Right lung (tissue), 5 donors: ENCODE measurements around the gene MAPKAP1. TPM values are rescaled to one million over a fixed set of nuclear protein-coding genes. Genes with fewer than 3 reads are reported as not detected.
A peak's percentile ranks its signal among the peaks of the same experiment; 100 is the strongest.

Experiments
- DNase-seq, 2 donors: peaks; one replicate each; pipeline ENCODE4 v3.0.0-alpha.2; 2013
- polyA plus RNA-seq, 5 donors: library from polyadenylated mRNA; unstranded; fragments of 120-200 nt; gene quantifications; one replicate each; pipeline versions ENCODE4 v1.2.1 to v1.2.3, GENCODE V29; 2013; ENCODE audit warnings: inconsistent platforms in 1 of 5, low replicate concordance in 1 of 5; ENCODE audit not compliant: insufficient read length in 5 of 5, insufficient read depth in 1 of 5

MAPKAP1 gene
- polyA plus RNA-seq, 5 donors = 55.7 to 66.6 (median 60.1) TPM

DNA sequence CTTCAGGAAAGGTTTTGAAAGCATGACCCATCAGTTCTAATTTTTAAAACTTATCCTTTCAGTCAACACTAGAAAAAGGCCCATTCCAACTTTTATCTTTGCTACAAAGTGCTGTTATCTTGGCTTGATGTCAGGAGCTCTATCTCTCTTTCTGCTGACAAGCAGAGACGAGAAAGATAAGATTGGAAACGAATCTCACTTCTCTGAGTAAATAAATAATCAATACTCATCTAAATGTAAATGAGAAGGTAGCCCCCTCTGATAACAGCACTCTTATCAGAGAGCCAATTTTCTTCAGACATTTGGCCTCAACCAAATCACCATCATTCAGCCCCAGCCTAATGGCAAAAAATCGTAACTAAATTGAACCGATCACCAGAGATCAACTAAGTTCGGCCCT, 191.7 kb downstream of the MAPKAP1 start:
- no peak for DNase-seq

DNA sequence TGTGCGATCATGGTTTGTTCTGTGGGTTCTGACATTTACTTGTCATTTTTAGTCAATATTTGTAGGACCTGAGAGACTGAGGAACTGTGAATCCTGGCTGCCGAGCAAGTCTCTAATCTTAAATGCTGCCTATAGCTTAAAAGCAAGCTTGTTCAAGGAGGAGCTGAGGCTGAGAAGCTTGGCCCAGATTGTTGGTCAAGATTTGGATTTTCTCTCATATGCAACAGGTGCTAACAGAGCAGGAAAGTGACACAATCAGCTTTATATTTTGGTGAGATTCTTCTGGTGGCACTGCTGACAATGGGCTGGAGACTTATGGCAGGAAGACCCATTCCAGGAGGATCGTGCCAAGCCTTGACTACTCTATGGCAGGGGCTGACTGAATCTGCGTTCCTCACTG, 192.5 kb downstream of the MAPKAP1 start:
- DNase-seq = no peak

DNA sequence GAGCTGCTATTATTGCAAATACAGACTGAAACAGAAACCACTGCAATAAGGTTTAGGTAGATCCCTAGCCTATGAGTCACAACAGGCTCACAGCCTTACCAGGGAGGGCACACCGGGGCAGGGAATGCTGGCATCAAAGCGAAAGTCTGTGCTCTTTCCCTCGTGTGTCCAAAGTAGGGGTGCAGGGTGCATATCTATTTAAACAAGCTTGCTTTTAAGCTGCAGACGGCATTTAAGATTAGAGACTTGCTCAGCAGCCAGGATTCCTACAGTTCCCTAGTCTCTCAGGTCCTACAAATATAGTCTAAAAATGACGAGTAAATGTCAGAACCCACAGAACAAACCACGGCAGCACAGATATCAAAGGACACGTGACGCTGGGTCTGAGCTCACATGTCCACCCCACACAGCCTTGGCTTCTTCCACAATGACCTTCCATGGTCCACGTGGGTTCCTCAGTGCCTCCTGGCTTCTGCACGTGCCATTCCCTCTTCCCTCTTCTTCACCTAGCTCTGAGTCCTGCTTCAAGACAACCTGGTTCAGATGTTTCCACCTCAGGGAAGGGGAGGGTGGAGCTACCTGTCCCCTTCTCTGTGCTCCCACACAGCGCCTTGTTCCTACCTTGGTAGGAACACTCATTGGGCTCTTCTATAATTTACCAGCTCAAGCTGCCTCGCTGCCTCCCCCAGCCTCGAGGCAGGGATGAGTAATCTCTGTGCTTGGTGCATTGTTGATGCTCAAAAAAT, 193.2 kb downstream of the MAPKAP1 start:
- DNase-seq = no peak

DNA sequence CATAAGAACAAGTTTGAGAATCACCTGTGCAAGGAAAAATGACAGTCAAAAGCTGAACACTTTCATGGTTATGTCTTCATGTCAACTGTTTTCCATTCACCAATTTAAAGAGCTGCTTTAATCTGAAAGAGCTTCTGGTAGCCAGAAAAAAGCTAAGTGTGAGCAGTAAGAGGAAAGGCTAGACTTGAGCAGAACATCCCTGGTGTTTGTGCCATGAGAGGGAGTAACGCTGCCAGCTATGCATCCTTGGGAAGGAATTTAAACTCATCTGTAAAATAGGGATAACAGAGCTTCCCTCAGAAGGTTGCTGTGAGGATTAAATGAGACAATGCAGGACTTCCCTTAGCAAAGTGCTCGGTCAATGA, 193.7 kb downstream of the MAPKAP1 start:
- DNase-seq = no peak

DNA sequence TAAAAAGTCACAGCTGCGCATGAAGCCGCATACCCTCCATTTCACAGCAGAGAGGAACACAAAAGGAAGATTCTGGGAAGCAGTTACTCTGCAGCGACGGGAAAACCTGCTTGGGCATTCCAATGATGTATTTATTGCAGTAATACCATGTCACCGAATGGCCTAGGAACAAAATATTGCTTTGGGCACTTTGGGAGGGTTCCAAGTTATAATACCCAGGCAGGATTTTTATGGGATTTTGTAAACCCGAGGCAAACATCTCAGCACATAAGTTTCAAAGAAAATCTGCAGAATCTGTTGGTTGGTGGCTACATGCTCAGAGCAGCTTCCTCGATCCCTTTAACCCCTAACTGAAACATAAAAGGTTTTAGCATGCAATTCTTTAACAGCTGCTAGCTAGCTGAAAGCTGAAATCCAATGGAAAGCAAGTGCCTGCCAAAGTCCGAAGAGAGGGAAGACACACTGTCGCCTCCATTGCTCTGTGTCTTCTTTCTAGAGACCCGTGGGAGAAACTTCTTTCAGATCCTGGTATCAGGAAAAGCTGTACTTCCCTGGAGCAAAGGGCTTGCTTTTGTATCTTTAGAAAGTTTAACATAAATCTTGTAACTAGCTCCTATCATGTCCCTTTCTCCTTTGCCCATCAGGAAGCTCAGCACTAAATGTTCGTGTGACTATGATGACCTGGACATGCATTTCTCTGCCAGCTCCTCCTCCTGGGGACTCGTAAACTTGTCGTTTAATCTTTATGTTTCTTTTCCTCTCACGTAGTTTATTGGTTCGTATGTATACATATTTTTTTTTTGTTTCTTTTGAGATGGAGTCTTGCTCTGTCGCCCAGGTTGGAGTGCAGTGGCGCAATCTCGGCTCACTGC, 195.0 kb downstream of the MAPKAP1 start:
- DNase-seq = no peak

DNA sequence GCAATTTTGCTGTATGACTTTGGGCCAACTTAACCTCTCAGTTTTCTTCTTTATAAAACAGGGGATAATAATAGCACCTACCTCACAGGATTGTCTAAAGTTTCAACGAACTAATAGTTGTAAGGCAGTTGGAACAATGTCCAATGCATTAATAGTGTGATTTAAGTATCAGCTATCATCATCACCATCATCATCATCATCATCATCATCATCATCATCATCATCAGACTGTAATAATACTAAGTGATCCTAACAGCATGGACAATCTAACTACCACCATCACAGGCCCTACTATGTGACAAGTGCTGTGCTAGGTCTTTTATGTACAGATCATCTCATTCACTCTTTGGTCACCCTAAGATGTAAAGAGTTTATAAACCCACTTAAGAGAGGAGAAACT, 196.0 kb downstream of the MAPKAP1 start:
- DNase-seq = no peak

DNA sequence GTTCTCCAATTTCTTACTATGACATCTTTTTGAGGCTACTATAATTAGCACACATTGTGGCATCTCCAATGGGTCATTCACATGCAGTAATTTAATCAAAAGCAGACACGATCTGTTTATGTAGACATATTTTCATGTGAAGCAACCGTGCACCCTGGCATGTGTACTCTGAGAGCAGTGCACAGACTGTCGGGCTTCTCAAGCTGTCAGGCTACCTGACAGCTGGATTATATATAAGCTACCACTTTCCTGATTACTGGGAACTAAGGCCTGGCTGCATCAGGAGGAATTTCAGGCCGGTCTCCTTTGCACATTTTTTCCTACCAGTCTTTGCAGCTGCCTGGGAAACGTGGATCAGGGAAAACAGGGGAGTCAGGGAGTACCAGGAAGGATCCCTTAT, 197.5 kb downstream of the MAPKAP1 start:
- DNase-seq = no peak

DNA sequence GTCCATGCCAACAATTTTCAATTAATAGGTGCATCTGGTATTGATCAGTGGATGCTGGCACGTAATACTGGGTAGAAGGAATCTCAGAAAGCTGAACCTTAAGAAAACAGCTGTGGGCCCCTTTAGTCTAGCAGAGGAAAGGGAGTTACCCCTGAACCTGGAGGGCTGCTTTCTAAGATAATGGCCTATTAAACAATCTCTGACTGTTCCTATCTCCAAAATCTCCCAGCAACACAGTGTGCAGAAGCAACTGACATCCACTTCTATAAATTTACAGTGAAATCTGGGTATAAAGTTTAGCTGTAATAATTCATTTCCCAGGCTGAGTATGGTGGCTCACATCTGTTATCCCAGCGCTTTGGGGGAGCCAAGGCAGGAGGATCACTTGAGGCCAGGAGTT, 198.8 kb downstream of the MAPKAP1 start:
- DNase-seq = no peak

DNA sequence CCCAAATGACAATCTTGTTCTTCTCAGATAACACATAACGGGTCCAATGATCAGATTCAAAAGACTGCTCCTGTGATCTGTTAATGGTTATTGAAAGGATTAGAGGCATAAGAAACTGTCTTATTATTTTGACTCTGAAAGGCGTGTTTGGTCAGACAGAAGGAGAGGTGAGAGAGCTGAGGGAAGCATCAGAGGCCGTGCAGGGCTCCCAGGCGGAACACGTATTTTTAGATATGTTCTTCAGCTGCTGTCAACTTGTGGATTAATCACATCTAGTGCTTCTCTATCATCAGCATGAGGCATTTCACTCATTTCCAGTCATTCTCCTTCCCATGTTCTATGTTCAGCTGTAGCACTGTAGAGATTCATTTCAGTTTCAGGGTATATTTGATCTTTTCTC, 199.8 kb downstream of the MAPKAP1 start:
- DNase-seq = no peak

DNA sequence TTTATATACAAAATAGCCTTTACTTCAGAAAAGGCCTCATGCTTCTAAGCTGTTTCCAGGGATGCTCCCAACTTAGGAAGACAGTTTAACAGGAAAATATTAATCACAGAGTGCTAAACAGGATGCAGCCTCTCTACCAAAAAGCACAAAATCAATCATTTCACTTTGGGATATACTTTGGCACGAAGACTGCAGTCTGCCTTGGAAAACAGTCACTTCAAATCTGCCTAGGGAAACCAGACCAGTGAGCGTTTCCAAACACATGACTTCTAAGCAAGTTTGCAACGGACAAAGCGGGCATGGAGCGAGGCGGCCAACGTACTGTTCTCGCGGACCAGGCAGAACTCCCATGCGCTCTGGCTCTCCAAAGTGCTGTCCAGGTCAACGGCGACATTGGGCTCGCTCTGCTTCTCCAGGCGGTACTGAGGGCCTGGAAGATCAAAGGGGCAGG, 201.0 kb downstream of the MAPKAP1 start:
- DNase-seq = peak in 1 of 2 donors; percentile 43

DNA sequence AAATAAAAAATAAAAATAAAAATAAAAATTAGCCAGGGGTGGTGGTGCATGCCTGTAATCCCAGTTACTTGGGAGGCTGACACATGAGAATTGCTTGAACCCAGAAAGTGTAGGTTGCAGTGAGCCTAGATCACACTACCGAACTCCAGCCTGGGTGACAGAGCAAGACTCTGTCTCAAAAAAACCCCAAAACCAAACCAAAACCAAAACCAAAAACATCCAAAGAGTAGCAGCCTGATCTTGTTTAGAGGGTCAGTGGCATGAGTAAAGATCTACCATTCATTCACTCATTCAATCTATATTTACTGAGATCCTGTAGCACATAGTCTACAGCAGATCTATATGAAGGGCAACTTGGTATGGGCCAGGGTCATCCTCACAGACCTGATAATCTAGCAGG, 202.4 kb downstream of the MAPKAP1 start:
- DNase-seq = no peak

DNA sequence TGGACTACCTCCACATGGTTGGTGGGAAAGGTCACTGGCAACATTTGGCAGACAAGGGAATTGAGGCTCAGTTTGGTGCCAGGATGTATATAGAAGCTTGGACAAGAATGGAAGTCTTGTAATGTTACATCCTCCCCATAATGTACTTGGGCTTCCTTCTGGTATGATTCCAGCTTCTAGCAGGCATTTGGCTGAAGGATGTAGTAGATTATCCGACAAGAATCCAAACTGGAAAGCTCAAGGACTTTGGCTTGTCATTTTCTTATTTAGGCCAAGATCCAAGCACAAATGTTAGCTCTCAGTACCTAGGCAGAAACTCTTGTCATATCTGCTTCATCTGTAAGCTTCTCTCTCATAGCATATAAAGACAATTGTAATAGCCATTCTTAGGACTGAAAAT, 209.1 kb downstream of the MAPKAP1 start:
- DNase-seq = no peak

DNA sequence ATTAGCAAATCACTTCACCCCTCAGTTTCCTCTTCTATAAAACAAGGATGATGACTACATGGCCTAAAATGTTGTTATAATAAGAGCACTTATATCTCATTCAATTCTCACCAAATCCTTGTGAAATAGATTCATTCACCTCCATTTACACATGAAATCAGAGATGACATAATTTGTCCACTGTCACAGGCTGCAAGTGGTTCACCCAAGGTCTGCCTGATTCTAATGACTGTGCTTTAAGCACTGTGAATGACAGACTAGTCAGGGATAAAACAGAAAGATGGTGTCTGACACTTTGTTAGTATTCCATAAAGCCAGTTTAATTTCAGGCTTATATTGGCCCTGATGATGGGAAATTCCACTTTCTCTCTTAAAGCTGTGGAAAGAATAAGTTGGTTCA, 209.5 kb downstream of the MAPKAP1 start:
- DNase-seq = no peak

DNA sequence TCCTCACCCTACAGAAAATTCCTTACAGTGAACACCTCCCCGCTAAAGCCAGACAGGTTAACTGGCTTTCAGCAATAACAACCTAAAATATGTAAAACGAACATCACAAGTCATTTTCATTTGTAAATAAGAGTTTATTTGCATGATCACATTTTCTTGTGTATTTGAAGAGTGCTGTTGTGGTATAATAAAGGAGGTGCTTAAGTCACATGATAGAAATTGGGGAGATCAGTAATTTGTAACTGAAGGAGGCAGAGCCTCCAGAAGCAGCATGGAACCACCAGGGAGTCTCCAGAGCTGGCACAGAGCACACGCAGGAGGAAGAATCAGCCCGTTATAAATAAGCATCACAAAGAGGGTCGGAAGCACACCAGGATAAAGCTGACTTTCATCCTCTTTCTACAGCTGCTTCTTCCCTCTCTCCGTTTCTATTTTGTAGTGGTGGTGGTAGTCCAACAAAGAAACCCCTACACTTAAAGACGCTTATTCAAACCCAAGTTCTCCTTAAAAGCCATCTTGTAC, 210.6 kb downstream of the MAPKAP1 start:
- DNase-seq = no peak

DNA sequence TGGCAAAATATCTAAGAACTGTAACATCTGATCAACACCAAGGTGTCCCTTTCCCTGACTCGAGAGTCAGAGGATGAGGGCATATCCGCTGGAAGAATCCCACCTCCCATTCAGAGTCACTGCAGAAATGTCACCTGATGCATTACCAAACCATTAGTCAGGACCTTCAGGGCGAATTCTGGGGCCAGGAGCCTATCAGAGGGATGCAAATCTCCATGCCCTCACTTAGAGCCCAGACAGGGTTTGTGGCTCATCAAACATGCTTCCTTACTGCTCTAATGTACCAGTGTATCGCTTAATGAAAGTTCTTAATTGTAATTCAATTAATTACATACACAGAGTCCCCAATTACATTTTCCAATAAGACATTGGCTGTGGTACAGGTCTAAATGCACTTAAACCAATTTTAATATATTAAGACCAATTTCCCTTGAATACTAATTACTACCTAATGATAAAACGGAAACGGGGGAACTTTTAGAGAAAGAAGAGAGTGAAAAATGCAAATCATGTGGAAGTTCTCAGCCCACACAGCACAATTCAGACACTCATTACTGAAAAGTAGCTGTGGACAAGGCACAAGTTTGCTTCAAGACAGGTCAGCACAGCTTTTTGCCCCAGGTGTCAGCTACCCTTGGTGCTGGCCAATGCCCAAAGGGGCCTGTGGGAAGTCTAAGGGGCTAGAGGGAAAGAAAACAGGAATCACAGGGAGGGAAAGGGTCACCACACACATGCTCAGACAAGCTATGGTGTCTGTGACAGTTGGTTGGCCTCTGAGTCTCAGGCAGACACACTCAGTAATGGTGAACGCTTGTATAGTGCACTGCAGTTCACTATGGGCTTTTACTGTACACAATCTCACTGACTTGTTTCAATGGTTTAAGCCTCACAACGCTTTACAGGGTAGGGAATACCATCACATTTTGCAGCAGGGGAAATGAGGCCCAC, 211.6 kb downstream of the MAPKAP1 start:
- no peak for DNase-seq

DNA sequence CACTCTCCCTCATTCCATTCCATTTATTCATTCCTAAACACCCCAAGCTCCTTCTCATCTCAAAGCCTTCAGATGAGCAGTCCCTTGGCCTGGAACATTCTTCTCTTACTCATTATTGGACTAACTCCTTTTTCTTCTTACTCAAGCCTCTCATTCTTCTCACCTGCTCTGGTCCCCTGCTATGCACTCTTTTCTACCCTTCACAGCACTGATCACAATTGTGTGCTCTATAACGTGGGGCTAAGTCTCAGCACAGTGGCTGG, 212.4 kb downstream of the MAPKAP1 start:
- DNase-seq = no peak

DNA sequence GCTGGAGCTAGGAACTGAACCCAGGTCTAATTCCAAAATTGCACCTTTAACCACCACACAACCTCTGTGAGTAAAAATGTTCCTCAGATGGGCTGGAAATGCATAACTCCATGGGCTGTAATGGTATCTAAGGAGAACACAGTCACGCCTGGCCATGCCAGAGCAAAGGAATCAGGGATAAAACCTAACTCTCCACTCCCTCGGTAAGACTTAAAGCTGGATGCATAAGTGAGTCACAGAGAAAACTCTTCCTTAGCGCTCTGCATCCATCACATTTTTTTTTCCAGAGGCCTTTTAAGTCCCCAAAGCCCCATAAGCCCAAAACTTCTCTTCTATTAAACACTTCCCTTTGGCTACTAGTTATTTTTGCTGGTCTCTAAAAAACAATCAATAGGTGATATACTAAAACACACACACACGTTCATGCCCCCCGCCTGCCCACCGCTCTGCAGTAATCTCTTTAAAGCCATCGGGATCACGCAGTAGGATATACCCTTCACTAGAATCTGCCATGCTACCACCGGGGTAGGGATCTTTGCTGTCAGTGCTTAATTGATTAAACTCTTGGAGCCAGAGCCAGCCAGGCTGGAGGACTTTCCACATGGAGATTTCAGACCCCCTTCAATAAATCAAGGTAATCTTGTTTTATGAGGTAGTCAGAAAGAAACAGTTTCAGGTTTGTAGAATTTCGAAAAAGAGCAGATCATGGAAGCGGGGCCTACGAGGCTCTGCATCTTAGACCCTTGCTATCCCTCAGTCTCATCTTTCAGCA, 212.9 kb downstream of the MAPKAP1 start:
- no peak for DNase-seq

DNA sequence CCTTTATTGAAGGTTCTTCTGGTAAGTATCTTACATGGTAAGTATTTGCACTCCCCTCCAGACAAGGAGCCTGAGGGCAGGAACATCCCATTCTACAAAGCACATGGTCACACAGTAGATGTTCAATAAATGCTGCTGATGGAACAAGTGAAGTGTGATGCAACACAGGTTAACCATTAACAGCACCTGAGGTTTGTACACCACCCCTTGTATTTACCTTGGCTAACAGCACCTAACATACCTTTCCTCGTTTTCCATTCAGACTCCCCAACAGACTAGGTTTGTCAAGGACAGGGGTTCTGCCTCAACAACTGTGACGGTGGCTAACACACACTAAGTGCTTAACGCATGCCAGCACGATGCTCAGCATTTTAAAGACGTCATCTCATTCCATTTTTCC, 213.6 kb downstream of the MAPKAP1 start:
- no peak for DNase-seq

DNA sequence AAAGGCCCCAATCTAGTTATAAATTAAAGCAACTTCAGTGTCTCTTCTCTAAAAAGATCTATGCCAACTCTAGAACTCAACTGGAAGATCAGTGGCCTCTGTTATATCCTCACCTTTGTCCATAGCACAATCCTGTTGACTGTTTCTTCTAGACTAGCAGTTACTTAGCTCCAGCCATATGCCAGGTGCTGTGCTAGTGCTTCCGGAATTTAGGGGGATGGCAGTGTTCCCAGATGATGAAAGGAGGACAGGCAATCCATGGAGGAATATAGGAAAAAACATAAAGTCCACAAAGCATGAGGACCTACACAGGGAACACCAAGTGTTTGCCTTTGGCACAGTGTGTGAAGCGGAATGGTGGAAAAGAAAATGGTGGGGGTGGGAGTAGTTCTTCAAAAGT, 214.3 kb downstream of the MAPKAP1 start:
- no peak for DNase-seq

DNA sequence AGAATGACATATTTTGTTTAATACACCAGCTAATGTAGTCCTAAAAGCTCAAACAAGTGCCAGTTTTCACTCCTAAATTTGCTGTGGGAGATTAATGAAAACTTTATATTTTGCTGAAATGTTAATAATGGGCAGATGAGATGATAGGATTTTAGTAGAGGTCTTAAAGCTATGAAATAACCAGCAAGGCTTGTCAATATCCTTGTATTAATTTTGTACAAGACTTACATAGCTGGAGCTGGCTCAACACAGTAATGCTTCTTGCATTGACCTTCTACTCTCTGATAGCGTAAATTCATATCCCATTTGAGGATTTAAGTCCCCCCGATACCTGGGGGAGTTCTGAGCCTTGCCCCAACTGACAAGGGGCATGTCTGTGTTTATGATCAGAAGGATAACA, 219.2 kb downstream of the MAPKAP1 start:
- no peak for DNase-seq

DNA sequence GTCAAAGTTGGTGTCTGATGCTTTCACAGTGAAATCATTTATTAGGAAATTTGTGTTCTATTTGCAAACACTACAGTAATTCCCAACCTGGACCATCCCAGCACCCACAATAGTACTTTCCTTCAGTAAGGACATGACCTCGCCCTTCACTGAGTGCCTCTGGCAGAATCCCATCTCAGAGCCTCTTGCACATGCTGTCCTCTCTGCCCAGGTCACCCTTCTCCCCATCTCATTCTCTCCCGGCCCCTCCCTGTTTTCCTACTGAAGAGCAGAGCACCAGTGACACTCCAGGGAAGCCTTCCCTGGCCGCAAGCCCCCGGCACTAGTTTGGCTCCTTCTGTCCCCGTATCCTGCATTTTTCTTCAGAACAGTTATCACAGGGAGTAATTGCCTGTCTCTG, 220.4 kb downstream of the MAPKAP1 start:
- DNase-seq = no peak

DNA sequence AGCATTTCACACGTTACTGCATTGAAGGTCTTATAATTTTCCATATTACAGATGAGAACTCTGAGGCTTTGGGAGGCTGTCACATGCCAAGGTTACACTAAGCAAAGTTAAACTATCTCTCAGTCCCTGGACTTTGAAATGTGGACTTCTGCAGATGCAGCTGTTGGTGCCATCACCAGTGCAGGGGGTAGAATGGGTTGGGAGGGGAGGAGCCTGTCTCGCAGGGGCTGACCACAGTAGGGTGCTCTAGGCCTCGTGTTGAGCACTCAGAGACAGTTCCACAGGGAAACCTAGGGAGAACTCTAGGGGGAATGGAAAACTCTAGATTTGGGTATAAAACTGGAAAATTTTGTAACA, 220.9 kb downstream of the MAPKAP1 start:
- no peak for DNase-seq
